PC-9 (cell line): ENCODE measurements around the gene GLP1R. TPM values are rescaled to one million over a fixed set of nuclear protein-coding genes. Genes with fewer than 3 reads are reported as not detected.
"Not testable (repeated sequence)": the region's sequence is repeated elsewhere in the genome, so short reads cannot be mapped to it uniquely, and the experiment has no call there.

Source experiments
- BruUV-seq: library from RNA; stranded (reverse); fragments of 400-500 nt; replicated peaks from 2 replicates; lab custom pipeline; 2021; lab: Mats Ljungman, UMichigan
- CTCF ChIA-PET: fragments of 300-600 bp; sonication (Branson Sonifier 250); formaldehyde crosslinking; loops from one replicate; lab custom pipeline; 2022; ENCODE audit warnings: antibody characterized with exemption; lab: Charles Lee
- POLR2A ChIA-PET: fragments of 300-600 bp; sonication (Branson Sonifier 250); formaldehyde crosslinking; loops from one replicate; lab custom pipeline; 2022; ENCODE audit warnings: antibody characterized with exemption; ENCODE audit not compliant: unreplicated experiment; lab: Charles Lee
- DNase-seq, 2 experiments: peaks; one replicate each; pipeline versions ENCODE4 v3.0.0 to v3.0.0-alpha.2; 2015 to 2022; ENCODE audit warnings: mixed read lengths in 1 of 2
- H2AFZ ChIP-seq: fragments of 200-600 bp; sonication (generic); 2 replicates; pipeline ENCODE4 v1.8.1; 2017; ENCODE audit warnings: antibody characterized with exemption
- H3F3A ChIP-seq: fragments of 200-600 bp; sonication (generic); 2 replicates; pipeline ENCODE4 v1.8.1; 2017; ENCODE audit warnings: antibody characterized with exemption, mild to moderate bottlenecking, low read depth; ENCODE audit not compliant: insufficient read depth
- H3K27ac ChIP-seq: fragments of 200-600 bp; sonication (generic); 2 replicates; pipeline ENCODE4 v1.6.1; 2016; ENCODE audit warnings: mixed run types
- H3K27me3 ChIP-seq: fragments of 200-600 bp; sonication (generic); 2 replicates; pipeline ENCODE4 v1.6.1; 2016; ENCODE audit warnings: low read depth, mixed run types; ENCODE audit not compliant: insufficient read depth
- H3K36me3 ChIP-seq: fragments of 200-600 bp; sonication (generic); 2 replicates; pipeline ENCODE4 v1.6.1; 2016; ENCODE audit warnings: low read depth, mixed run types
- H3K4me1 ChIP-seq: fragments of 200-600 bp; sonication (generic); replicated peaks from 2 replicates; pipeline ENCODE4 v1.6.1; 2016; ENCODE audit warnings: mixed run types; ENCODE audit not compliant: insufficient read depth
- H3K4me2 ChIP-seq: fragments of 200-600 bp; sonication (generic); 2 replicates; pipeline ENCODE4 v1.6.1; 2017; ENCODE audit warnings: mixed run types
- H3K4me3 ChIP-seq: fragments of 200-600 bp; sonication (generic); 2 replicates; pipeline ENCODE4 v1.6.1; 2016; ENCODE audit warnings: mixed run types
- H3K79me2 ChIP-seq: fragments of 200-600 bp; sonication (generic); 2 replicates; pipeline ENCODE4 v1.6.1; 2017; ENCODE audit warnings: low read depth, mixed run types
- H3K9me2 ChIP-seq: fragments of 200-600 bp; sonication (generic); 2 replicates; pipeline ENCODE4 v1.8.1; 2017; ENCODE audit warnings: mild to moderate bottlenecking; ENCODE audit not compliant: insufficient read depth
- H3K9me3 ChIP-seq: fragments of 200-600 bp; sonication (generic); 2 replicates; pipeline ENCODE4 v1.8.1; 2016; ENCODE audit warnings: low read depth; ENCODE audit not compliant: insufficient read depth
- H4K20me1 ChIP-seq: fragments of 200-600 bp; sonication (generic); 2 replicates; pipeline ENCODE4 v1.8.1; 2017; ENCODE audit not compliant: insufficient read depth
- CTCF ChIP-seq: fragments of 200-600 bp; sonication (generic); conservative IDR thresholded peaks from 2 replicates; pipeline ENCODE4 v1.6.1; 2017; ENCODE audit warnings: mixed run types, antibody characterized with exemption, mild to moderate bottlenecking, moderate library complexity
- EZH2 ChIP-seq: fragments of 200-600 bp; sonication (generic); IDR thresholded peaks from 2 replicates; pipeline ENCODE4 v1.8.0; 2017; ENCODE audit warnings: antibody characterized with exemption, low read depth
- intact Hi-C: fragments of 100-400 bp; cut with micrococcal nuclease; formaldehyde crosslinking; loops from one replicate; pipeline ENCODE4 v1.10.0; 2022; ENCODE audit not compliant: unreplicated experiment
- total RNA-seq: library from RNA; stranded (reverse); gene quantifications from 2 replicates; pipeline ENCODE4 v1.2.3, GENCODE V29; 2021

GLP1R gene
- total RNA-seq, 1 experiment from 2014 or later: not detected

- no peak for TF ChIP-seq CTCF
- TF ChIP-seq EZH2: no peak
- ChIA-PET CTCF (no interaction called here), POLR2A (no interaction called here)
- no TSS peak for BruUV-seq
- Histone ChIP-seq H3K9me3 (no peaks in the 10 kb centered on the region; the same call in 1 of the 2 replicates), H3K27me3 (peaks cover 55% of the 10 kb centered on the region), H3K4me3 (no peak overlapping the region), H3K4me2 (no peak overlapping the region), H3F3A (no peaks in the 10 kb centered on the region), H3K4me1 (no peaks in the 10 kb centered on the region), H3K27ac (no peak overlapping the region), H3K36me3 (no peaks in the 10 kb centered on the region), H3K79me2 (no peaks in the 10 kb centered on the region), H2AFZ (no peak overlapping the region), H4K20me1 (no peaks in the 10 kb centered on the region), H3K9me2 (no peaks in the 10 kb centered on the region)
- intact Hi-C loops: no loop called here
- DNase-seq: no peak
Measured at GRCh38 chr6:39128106-39128505, 79.5 kb downstream of the GLP1R start.

GRCh38 chr6:39128832-39129231 is 80.3 kb downstream of the GLP1R start:
- H4K20me1 ChIP-seq: no peaks in the 10 kb centered on the region
- H3K4me2 ChIP-seq: no peak overlapping the region
- no peaks in the 10 kb centered on the region for H3K9me2 ChIP-seq
- intact Hi-C loops: no loop called here
- ChIA-PET CTCF (no interaction called here), POLR2A (no interaction called here)
- H3K36me3 ChIP-seq: no peaks in the 10 kb centered on the region
- no peak for DNase-seq
- BruUV-seq: no TSS peak
- H2AFZ ChIP-seq: no peak overlapping the region
- H3F3A ChIP-seq: no peaks in the 10 kb centered on the region
- no peak overlapping the region for H3K27ac ChIP-seq
- no peaks in the 10 kb centered on the region; the same call in 1 of the 2 replicates for H3K9me3 ChIP-seq
- no peaks in the 10 kb centered on the region for H3K4me1 ChIP-seq
- TF ChIP-seq EZH2 (no peak), CTCF (no peak)
- H3K4me3 ChIP-seq: no peak overlapping the region
- H3K27me3 ChIP-seq: peaks cover 57% of the 10 kb centered on the region
- no peaks in the 10 kb centered on the region for H3K79me2 ChIP-seq

GRCh38 chr6:39130691-39131090 is 82.1 kb downstream of the GLP1R start:
- H3K79me2 ChIP-seq: no peaks in the 10 kb centered on the region
- no peak overlapping the region for H3K27ac ChIP-seq
- ChIA-PET CTCF (no interaction called here), POLR2A (no interaction called here)
- no peaks in the 10 kb centered on the region for H3K9me2 ChIP-seq
- no peaks in the 10 kb centered on the region for H4K20me1 ChIP-seq
- intact Hi-C loops: no loop called here
- no peaks in the 10 kb centered on the region for H3K36me3 ChIP-seq
- H3K4me3 ChIP-seq: no peak overlapping the region
- H3K4me2 ChIP-seq: no peak overlapping the region
- no TSS peak for BruUV-seq
- TF ChIP-seq CTCF: no peak
- no peak for TF ChIP-seq EZH2
- no peak for DNase-seq
- H3K9me3 ChIP-seq: no peaks in the 10 kb centered on the region; the same call in 1 of the 2 replicates
- no peak overlapping the region for H2AFZ ChIP-seq
- no peaks in the 10 kb centered on the region for H3F3A ChIP-seq
- H3K4me1 ChIP-seq: no peaks in the 10 kb centered on the region
- peaks cover 64% of the 10 kb centered on the region for H3K27me3 ChIP-seq

GRCh38 chr6:39134761-39135160 is 86.2 kb downstream of the GLP1R start:
- H3F3A ChIP-seq, H3K4me3 ChIP-seq, intact Hi-C loops, DNase-seq, BruUV-seq, H2AFZ ChIP-seq, H3K4me2 ChIP-seq, H3K9me3 ChIP-seq, POLR2A ChIA-PET, H3K9me2 ChIP-seq, H3K36me3 ChIP-seq, H3K27ac ChIP-seq, CTCF ChIA-PET, H3K4me1 ChIP-seq, H4K20me1 ChIP-seq, H3K79me2 ChIP-seq: not testable (repeated sequence)
- H3K27me3 ChIP-seq: peaks cover 53% of the 10 kb centered on the region

- POLR2A ChIA-PET, H3K4me1 ChIP-seq, H3K4me3 ChIP-seq, intact Hi-C loops, H3K36me3 ChIP-seq, BruUV-seq, DNase-seq, H2AFZ ChIP-seq, H3K9me2 ChIP-seq, H3K9me3 ChIP-seq, H3F3A ChIP-seq, H3K4me2 ChIP-seq, CTCF ChIA-PET, H3K79me2 ChIP-seq, H3K27ac ChIP-seq, H4K20me1 ChIP-seq: not testable (repeated sequence)
- H3K27me3 ChIP-seq: peaks cover 58% of the 10 kb centered on the region
Measured at GRCh38 chr6:39136207-39136606, 87.6 kb downstream of the GLP1R start.
